Measurements from ENCODE around the gene RHOG. TPM values are rescaled to one million over a fixed set of nuclear protein-coding genes. Genes with fewer than 3 reads are reported as not detected.
A peak's percentile ranks its signal among the peaks of the same experiment; 100 is the strongest.

Gene RHOG
- total RNA-seq, 6 experiments from 2014 or later = 57.8 to 72.3 (median 66.4) TPM

- TF ChIP-seq CTCF (IDR thresholded peaks at IDR 0.05) = no peak
- no peaks in the 10 kb centered on the region for H3K9me3 Mint-ChIP-seq
- H3K4me3 Mint-ChIP-seq = peak overlapping the region; percentile 2
- peak overlapping the region; percentile 70 for H3K27ac Mint-ChIP-seq
- H3K4me1 Mint-ChIP-seq (ENCODE audit: low read depth) = peaks cover 75% of the 10 kb centered on the region
- peaks cover 14% of the 10 kb centered on the region for H3K36me3 Mint-ChIP-seq (ENCODE audit: low read depth)
- H3K27me3 Mint-ChIP-seq (ENCODE audit: insufficient read depth) = no peaks in the 10 kb centered on the region
- peak; percentile 58 for DNase-seq
These were observed 53.9 kb downstream of the RHOG start for GRCh38 chr11:3786781-3787428.

GRCh38 chr11:3783611-3784010 lies 57.1 kb downstream of the RHOG start:
- Mint-ChIP-seq H3K4me1 (ENCODE audit: low read depth) (peaks cover 70% of the 10 kb centered on the region), H3K9me3 (no peaks in the 10 kb centered on the region), H3K27ac (peak overlapping the region; percentile 52), H3K36me3 (ENCODE audit: low read depth) (peaks cover 29% of the 10 kb centered on the region), H3K4me3 (no peak overlapping the region), H3K27me3 (ENCODE audit: insufficient read depth) (no peaks in the 10 kb centered on the region)
- no peak for DNase-seq
- no peak for TF ChIP-seq CTCF (IDR thresholded peaks at IDR 0.05)

GRCh38 chr11:3782963-3783362 lies 57.8 kb downstream of the RHOG start:
- Mint-ChIP-seq H3K36me3 (ENCODE audit: low read depth) (peaks cover 34% of the 10 kb centered on the region), H3K4me3 (no peak overlapping the region), H3K27me3 (ENCODE audit: insufficient read depth) (no peaks in the 10 kb centered on the region), H3K4me1 (ENCODE audit: low read depth) (peaks cover 67% of the 10 kb centered on the region), H3K27ac (peak overlapping the region; percentile 60; the same call in 1 of the 2 replicates), H3K9me3 (no peaks in the 10 kb centered on the region)
- no peak for DNase-seq
- TF ChIP-seq CTCF (IDR thresholded peaks at IDR 0.05) = no peak

GRCh38 chr11:3781423-3781822 lies 59.3 kb downstream of the RHOG start:
- Mint-ChIP-seq H3K27me3 (ENCODE audit: insufficient read depth) (peaks cover 2% of the 10 kb centered on the region; the same call in 1 of the 2 replicates), H3K9me3 (no peaks in the 10 kb centered on the region), H3K4me1 (ENCODE audit: low read depth) (peaks cover 51% of the 10 kb centered on the region), H3K4me3 (no peak overlapping the region), H3K27ac (peak overlapping the region; percentile 65), H3K36me3 (ENCODE audit: low read depth) (peaks cover 36% of the 10 kb centered on the region)
- no peak for TF ChIP-seq CTCF (IDR thresholded peaks at IDR 0.05)
- peak; percentile 27 for DNase-seq

Other genes starting within 250 kb of the RHOG start
- gene ART5, start 199.0 kb downstream of the RHOG start, total RNA-seq (2021; fragmentation: NEBNext Ultra II Directional; extraction: Animal tissue kit (Norgen Biotek cat#: 25700)) = not detected
- not detected for gene ART1, start 195.8 kb downstream of the RHOG start, total RNA-seq (2021; fragmentation: NEBNext Ultra II Directional; extraction: Animal tissue kit (Norgen Biotek cat#: 25700))
- under 1 TPM; 0.23 to 0.57 (median 0.38) TPM for gene CHRNA10, start 169.6 kb downstream of the RHOG start, total RNA-seq (2021; fragmentation: NEBNext Ultra II Directional; extraction: Animal tissue kit (Norgen Biotek cat#: 25700))
- 10 to 100 TPM; 81.4 to 96.7 (median 85.6) TPM for gene NUP98, start 43.4 kb downstream of the RHOG start, total RNA-seq (2021; fragmentation: NEBNext Ultra II Directional; extraction: Animal tissue kit (Norgen Biotek cat#: 25700))
- 10 to 100 TPM; 14.5 to 19.7 (median 17.1) TPM for gene PGAP2, start 32.4 kb downstream of the RHOG start, total RNA-seq (2021; fragmentation: NEBNext Ultra II Directional; extraction: Animal tissue kit (Norgen Biotek cat#: 25700))
- gene STIM1, start 14.7 kb upstream of the RHOG start, total RNA-seq (2021; fragmentation: NEBNext Ultra II Directional; extraction: Animal tissue kit (Norgen Biotek cat#: 25700)) = 10 to 100 TPM; 27.6 to 33.1 (median 30.7) TPM

Data from HFFc6 (cell line).